Measurements from ENCODE around the gene TAF4B. TPM values are rescaled to one million over a fixed set of nuclear protein-coding genes. Genes with fewer than 3 reads are reported as not detected.
"Not testable (repeated sequence)": the region's sequence is repeated elsewhere in the genome, so short reads cannot be mapped to it uniquely, and the experiment has no call there.

TAF4B gene
- total and polyA plus RNA-seq, 2 donors (not counting 1 experiment from before 2014, with no cell fraction given) = 0.42 to 2.0 TPM

GRCh38 chr18:26196605-26197004, 29.6 kb upstream of the TAF4B start:
- H4K20me1 ChIP-seq (ENCODE audit: control insufficient read depth, extremely low read depth, insufficient read depth, low read length) = no peaks in the 10 kb centered on the region
- no peak for DNase-seq (ENCODE audit: low read depth in 2 of 2)
- H3K27me3 ChIP-seq (ENCODE audit: control insufficient read depth, insufficient read depth, low read length) = no peaks in the 10 kb centered on the region
- no peak overlapping the region for H3K4me3 ChIP-seq (replicated peaks in 1 of 4; ENCODE audit: control extremely low read depth in 1 of 4, insufficient read depth in 1 of 4, low read depth in 3 of 4, low read length in 4 of 4)
- H3K79me2 ChIP-seq (ENCODE audit: control insufficient read depth, insufficient read depth, low read length) = no peaks in the 10 kb centered on the region
- H3K4me1 ChIP-seq (ENCODE audit: control insufficient read depth, extremely low read depth, insufficient read depth, low read length) = no peaks in the 10 kb centered on the region
- no peak overlapping the region for H3K4me2 ChIP-seq (ENCODE audit: extremely low read depth, insufficient read depth, low read length)
- no peak overlapping the region for H2AFZ ChIP-seq (ENCODE audit: low read length)
- no peak overlapping the region for H3K27ac ChIP-seq (ENCODE audit: insufficient read depth, low read length)
- no peaks in the 10 kb centered on the region for H3K9me3 ChIP-seq (ENCODE audit: control insufficient read depth, insufficient read depth, low read depth, low read length)
- TF ChIP-seq, protein P1, sequence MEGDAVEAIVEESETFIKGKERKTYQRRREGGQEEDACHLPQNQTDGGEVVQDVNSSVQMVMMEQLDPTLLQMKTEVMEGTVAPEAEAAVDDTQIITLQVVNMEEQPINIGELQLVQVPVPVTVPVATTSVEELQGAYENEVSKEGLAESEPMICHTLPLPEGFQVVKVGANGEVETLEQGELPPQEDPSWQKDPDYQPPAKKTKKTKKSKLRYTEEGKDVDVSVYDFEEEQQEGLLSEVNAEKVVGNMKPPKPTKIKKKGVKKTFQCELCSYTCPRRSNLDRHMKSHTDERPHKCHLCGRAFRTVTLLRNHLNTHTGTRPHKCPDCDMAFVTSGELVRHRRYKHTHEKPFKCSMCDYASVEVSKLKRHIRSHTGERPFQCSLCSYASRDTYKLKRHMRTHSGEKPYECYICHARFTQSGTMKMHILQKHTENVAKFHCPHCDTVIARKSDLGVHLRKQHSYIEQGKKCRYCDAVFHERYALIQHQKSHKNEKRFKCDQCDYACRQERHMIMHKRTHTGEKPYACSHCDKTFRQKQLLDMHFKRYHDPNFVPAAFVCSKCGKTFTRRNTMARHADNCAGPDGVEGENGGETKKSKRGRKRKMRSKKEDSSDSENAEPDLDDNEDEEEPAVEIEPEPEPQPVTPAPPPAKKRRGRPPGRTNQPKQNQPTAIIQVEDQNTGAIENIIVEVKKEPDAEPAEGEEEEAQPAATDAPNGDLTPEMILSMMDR (conservative IDR thresholded peaks at IDR 0.05 in 1 of 2, IDR thresholded peaks at IDR 0.05 in 1 of 2; ENCODE audit: low read depth in 1 of 2, low read length in 2 of 2) = no peak
- no peak for TF ChIP-seq EZH2 (IDR thresholded peaks at IDR 0.05; ENCODE audit: low read length, missing control alignments)
- no peaks in the 10 kb centered on the region for H3K36me3 ChIP-seq (ENCODE audit: control insufficient read depth, insufficient read depth, low read length)
- no peak overlapping the region for H3K9ac ChIP-seq (ENCODE audit: insufficient read depth, low read length)

DNA sequence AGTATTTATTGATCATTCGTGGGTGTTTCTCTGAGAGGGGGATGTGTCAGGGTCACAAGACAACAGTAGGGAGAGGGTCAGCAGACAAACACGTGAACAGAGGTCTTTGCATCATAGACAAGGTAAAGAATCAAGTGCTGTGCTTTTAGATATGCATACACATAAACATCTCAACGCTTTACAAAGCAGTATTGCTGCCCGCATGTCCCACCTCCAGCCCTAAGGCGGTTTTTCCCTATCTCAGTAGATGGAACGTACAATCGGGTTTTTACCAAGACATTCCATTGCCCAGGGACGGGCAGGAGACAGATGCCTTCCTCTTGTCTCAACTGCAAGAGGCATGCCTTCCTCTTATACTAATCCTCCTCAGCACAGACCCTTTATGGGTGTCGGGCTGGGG, 24.2 kb upstream of the TAF4B start:
- not testable (repeated sequence) for H3K4me1 ChIP-seq (ENCODE audit: control insufficient read depth, extremely low read depth, insufficient read depth, low read length); H3K27ac ChIP-seq (ENCODE audit: insufficient read depth, low read length); H3K9ac ChIP-seq (ENCODE audit: insufficient read depth, low read length); H3K4me3 ChIP-seq (replicated peaks in 1 of 4; ENCODE audit: control extremely low read depth in 1 of 4, insufficient read depth in 1 of 4, low read depth in 3 of 4, low read length in 4 of 4); H4K20me1 ChIP-seq (ENCODE audit: control insufficient read depth, extremely low read depth, insufficient read depth, low read length); H3K36me3 ChIP-seq (ENCODE audit: control insufficient read depth, insufficient read depth, low read length); DNase-seq (ENCODE audit: low read depth in 2 of 2); H3K9me3 ChIP-seq (ENCODE audit: control insufficient read depth, insufficient read depth, low read depth, low read length); H3K27me3 ChIP-seq (ENCODE audit: control insufficient read depth, insufficient read depth, low read length); H3K79me2 ChIP-seq (ENCODE audit: control insufficient read depth, insufficient read depth, low read length); H3K4me2 ChIP-seq (ENCODE audit: extremely low read depth, insufficient read depth, low read length); H2AFZ ChIP-seq (ENCODE audit: low read length)

DNA sequence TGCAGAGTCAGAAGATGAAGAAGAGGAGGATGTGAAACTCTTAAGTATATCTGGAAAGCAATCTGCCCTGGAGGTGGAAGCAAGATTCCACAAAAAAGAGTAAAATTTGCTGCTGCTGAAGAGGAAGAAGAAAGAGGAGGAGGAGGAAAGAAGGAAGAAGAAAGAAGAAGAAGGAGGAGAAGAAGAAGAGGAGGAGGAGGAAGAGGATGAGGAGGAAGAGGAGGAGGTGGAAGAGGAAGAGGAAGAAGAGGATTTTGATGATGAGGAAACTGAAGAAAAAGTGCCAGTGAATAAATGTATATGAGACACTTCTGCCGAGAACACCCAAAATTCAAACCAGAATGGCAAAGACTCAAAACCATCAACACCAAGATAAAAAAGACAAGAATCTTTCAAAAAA, 20.9 kb upstream of the TAF4B start:
- Histone ChIP-seq H3K9me3 (ENCODE audit: control insufficient read depth, insufficient read depth, low read depth, low read length) (no peaks in the 10 kb centered on the region), H2AFZ (ENCODE audit: low read length) (no peak overlapping the region), H4K20me1 (ENCODE audit: control insufficient read depth, extremely low read depth, insufficient read depth, low read length) (no peaks in the 10 kb centered on the region), H3K4me1 (ENCODE audit: control insufficient read depth, extremely low read depth, insufficient read depth, low read length) (no peaks in the 10 kb centered on the region), H3K36me3 (ENCODE audit: control insufficient read depth, insufficient read depth, low read length) (no peaks in the 10 kb centered on the region), H3K79me2 (ENCODE audit: control insufficient read depth, insufficient read depth, low read length) (no peaks in the 10 kb centered on the region), H3K27me3 (ENCODE audit: control insufficient read depth, insufficient read depth, low read length) (no peaks in the 10 kb centered on the region), H3K27ac (ENCODE audit: insufficient read depth, low read length) (no peak overlapping the region), H3K4me3 (replicated peaks in 1 of 4; ENCODE audit: control extremely low read depth in 1 of 4, insufficient read depth in 1 of 4, low read depth in 3 of 4, low read length in 4 of 4) (no peak overlapping the region), H3K4me2 (ENCODE audit: extremely low read depth, insufficient read depth, low read length) (no peak overlapping the region), H3K9ac (ENCODE audit: insufficient read depth, low read length) (no peak overlapping the region)
- TF ChIP-seq, protein P1 (conservative IDR thresholded peaks at IDR 0.05 in 1 of 2, IDR thresholded peaks at IDR 0.05 in 1 of 2; ENCODE audit: low read depth in 1 of 2, low read length in 2 of 2) = no peak
- no peak for TF ChIP-seq EZH2 (IDR thresholded peaks at IDR 0.05; ENCODE audit: low read length, missing control alignments)
- no peak for DNase-seq (ENCODE audit: low read depth in 2 of 2)
